Astrocyte (in vitro differentiated cells and primary cell): ENCODE results near the gene CD320.

Source experiments
- EZH2 ChIP-seq: IDR thresholded peaks from 2 replicates; pipeline ENCODE4 v1.6.1; 2012; ENCODE audit warnings: mild to moderate bottlenecking, low read length, inconsistent platforms; ENCODE audit not compliant: insufficient read depth
- TF ChIP-seq, protein P1 (sequence below): IDR thresholded peaks from 2 replicates; pipeline ENCODE4 v1.5.1; 2011; ENCODE audit warnings: low read depth, mild to moderate bottlenecking, inconsistent platforms, low read length, moderate library complexity; ENCODE audit not compliant: insufficient read depth

DNA sequence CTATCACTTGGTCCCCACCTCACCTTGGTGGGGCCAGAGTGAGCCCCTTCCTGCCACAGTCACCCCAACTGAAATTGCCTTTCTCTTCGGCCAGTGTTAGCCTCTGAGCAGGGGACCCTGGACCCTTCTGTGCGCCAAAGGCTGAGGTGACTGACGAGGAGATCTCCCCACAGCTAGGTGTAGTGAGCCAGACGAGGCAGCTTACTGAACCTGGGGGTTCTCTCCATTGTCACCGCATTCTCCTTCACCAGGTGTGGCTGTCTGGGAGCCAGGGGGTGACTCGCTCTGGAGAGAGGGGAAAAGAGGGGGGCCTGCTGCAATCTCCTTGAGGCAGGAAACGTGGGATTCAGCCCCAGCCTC is 14.5 kb upstream of the CD320 start:
- TF ChIP-seq, protein P1, sequence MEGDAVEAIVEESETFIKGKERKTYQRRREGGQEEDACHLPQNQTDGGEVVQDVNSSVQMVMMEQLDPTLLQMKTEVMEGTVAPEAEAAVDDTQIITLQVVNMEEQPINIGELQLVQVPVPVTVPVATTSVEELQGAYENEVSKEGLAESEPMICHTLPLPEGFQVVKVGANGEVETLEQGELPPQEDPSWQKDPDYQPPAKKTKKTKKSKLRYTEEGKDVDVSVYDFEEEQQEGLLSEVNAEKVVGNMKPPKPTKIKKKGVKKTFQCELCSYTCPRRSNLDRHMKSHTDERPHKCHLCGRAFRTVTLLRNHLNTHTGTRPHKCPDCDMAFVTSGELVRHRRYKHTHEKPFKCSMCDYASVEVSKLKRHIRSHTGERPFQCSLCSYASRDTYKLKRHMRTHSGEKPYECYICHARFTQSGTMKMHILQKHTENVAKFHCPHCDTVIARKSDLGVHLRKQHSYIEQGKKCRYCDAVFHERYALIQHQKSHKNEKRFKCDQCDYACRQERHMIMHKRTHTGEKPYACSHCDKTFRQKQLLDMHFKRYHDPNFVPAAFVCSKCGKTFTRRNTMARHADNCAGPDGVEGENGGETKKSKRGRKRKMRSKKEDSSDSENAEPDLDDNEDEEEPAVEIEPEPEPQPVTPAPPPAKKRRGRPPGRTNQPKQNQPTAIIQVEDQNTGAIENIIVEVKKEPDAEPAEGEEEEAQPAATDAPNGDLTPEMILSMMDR, result no peak
- TF ChIP-seq EZH2, result no peak
